Left lung (tissue), 10 donors: ENCODE results near the gene DPCD. TPM values are rescaled to one million over a fixed set of nuclear protein-coding genes. Genes with fewer than 3 reads are reported as not detected.

Experiments
- ATAC-seq: fragments of 200-7000 bp; cut with Tn5 transposase; one replicate; pipeline ENCODE4 v1.9.1; 2020; ENCODE audit warnings: moderate library complexity
- DNase-seq, 4 donors: peaks; one replicate each; pipeline ENCODE4 v3.0.0-alpha.2; 2013 to 2020
- H3K27ac ChIP-seq, 2 donors: fragments of 200-600 bp; sonication (generic) in 1 of 2; one replicate each; pipeline versions ENCODE4 v1.5.0 to v1.8.0; 2020 to 2021
- H3K27me3 ChIP-seq, 2 donors: fragments of 200-600 bp; sonication (generic) in 1 of 2; one replicate each; pipeline versions ENCODE4 v1.5.0 to v1.8.0; 2020 to 2021
- H3K36me3 ChIP-seq, 2 donors: fragments of 200-600 bp; sonication (generic) in 1 of 2; one replicate each; pipeline versions ENCODE4 v1.5.0 to v1.8.0; 2020 to 2021
- H3K4me1 ChIP-seq, 2 donors: fragments of 200-600 bp; one replicate each; pipeline ENCODE4 v1.8.0; 2021
- H3K4me3 ChIP-seq, 2 donors: fragments of 200-600 bp; sonication (generic) in 1 of 2; one replicate each; pipeline versions ENCODE4 v1.5.0 to v1.8.0; 2020 to 2021; ENCODE audit warnings: mild to moderate bottlenecking in 1 of 2
- H3K9me3 ChIP-seq, 2 donors: fragments of 200-600 bp; sonication (generic) in 1 of 2; one replicate each; pipeline versions ENCODE4 v1.5.0 to v1.8.0; 2020 to 2021
- CTCF ChIP-seq, 2 donors: fragments of 200-600 bp; sonication (generic) in 1 of 2; IDR thresholded peaks; one replicate each; pipeline versions ENCODE4 v1.5.0 to v1.8.0; 2021; ENCODE audit warnings: antibody characterized with exemption in 2 of 2
- intact Hi-C, 2 donors: fragments of 100-400 bp; cut with DNase I; formaldehyde crosslinking; loops; one replicate each; pipeline versions ENCODE4 v1.11.2 to v1.14.2; 2022
- polyA plus RNA-seq, 6 donors: library from polyadenylated mRNA; unstranded; fragments of 120-200 nt; gene quantifications; one replicate each; pipeline ENCODE4 v1.2.1, GENCODE V29; 2013; ENCODE audit not compliant: insufficient read length in 6 of 6
- total RNA-seq, 2 donors: library from RNA; stranded (reverse); fragmentation: NEBNext Ultra II Directional; extraction: Animal tissue kit (Norgen Biotek cat#: 25700); gene quantifications; one replicate each; pipeline ENCODE4 v1.2.1, GENCODE V29; 2021
- donor health status: DM: no; HTN: yes; CAD: no.
- donor health status: DM: no; HTN: no; CAD: no.

Gene DPCD
- total and polyA plus RNA-seq, 8 donors: 13.5 to 36.1 (median 31.7) TPM

DNA sequence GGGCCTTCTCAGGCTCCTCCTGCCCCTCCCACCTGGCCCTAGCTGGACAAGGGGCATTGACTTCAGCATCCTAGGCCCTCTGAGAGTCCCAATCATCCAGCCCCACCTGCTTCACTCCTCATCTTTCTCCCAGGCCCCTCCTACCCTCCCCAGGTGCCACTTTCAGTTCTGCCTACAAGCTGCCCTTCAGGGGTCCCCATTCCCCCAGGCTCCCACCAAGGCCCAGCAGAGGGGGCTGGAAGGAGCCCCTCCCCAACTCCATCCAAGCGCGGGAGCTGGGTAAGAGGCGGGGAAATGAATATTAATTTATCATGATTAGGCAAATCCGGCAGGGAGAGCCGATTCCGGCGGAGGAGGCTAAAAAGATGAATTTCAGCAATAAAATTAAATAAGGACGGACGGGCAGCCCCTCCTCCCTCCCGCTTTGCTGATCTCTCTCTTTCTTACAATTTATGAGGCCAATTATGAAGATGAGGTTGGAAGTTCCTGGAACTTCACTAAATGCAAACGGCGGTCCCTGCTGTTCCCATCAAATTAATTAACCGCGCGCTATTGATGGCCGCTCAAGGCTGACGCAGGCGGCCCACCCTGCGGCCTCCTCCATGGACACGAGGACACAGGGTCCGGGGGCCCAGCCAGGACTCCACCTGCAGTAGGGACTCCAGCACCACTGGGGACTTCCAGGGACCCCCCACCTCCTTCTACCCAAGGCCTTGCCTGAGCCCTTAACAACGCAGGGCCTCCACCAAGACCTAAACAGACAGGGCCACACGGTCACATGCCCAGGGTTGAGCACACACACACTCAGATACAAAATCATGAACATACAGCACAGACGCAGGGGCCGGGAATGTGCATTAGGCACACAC, 14.0 kb upstream of the DPCD start:
- intact Hi-C loops: no loop called here
- H3K4me1 ChIP-seq: peaks cover 13 to 19% of the 10 kb centered on the region in 2 donors
- no peak overlapping the region for H3K27ac ChIP-seq
- peaks cover 0 to 7% of the 10 kb centered on the region in 2 donors for H3K9me3 ChIP-seq
- no peak for TF ChIP-seq CTCF (IDR thresholded peaks at IDR 0.05)
- no peak for ATAC-seq
- H3K4me3 ChIP-seq: no peak overlapping the region
- H3K36me3 ChIP-seq: peaks cover 0 to 18% of the 10 kb centered on the region in 2 donors
- no peak for DNase-seq
- H3K27me3 ChIP-seq: peaks cover 9 to 19% of the 10 kb centered on the region in 2 donors

DNA sequence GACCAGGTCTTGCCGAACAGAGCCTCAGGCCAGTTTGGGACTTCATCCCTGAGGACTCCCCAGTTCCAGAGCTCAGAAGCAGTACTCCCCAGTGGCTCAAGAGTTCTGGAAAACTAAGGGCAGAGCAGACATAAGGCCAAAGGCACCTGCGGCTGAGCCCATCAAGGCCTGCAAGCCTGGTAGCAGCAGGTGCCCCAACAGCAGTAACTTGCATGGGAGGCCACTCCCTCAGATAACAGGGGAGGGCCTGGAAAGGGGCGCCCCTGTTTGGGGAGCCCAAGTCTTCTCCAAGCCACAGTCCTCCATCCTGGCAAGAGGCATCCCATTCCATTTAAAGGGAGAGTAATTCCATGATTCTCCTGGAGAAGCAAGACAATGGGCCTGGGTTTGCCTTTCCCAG, 13.0 kb upstream of the DPCD start:
- intact Hi-C loops: no loop called here
- no peak overlapping the region for H3K4me3 ChIP-seq
- TF ChIP-seq CTCF (IDR thresholded peaks at IDR 0.05): no peak
- peaks cover 0 to 7% of the 10 kb centered on the region in 2 donors for H3K9me3 ChIP-seq
- H3K27me3 ChIP-seq: peaks cover 0 to 9% of the 10 kb centered on the region in 2 donors
- H3K27ac ChIP-seq: no peak overlapping the region
- peaks cover 0 to 27% of the 10 kb centered on the region in 2 donors for H3K36me3 ChIP-seq
- peaks cover 7 to 11% of the 10 kb centered on the region in 2 donors for H3K4me1 ChIP-seq
- DNase-seq (no peak), ATAC-seq (no peak)

DNA sequence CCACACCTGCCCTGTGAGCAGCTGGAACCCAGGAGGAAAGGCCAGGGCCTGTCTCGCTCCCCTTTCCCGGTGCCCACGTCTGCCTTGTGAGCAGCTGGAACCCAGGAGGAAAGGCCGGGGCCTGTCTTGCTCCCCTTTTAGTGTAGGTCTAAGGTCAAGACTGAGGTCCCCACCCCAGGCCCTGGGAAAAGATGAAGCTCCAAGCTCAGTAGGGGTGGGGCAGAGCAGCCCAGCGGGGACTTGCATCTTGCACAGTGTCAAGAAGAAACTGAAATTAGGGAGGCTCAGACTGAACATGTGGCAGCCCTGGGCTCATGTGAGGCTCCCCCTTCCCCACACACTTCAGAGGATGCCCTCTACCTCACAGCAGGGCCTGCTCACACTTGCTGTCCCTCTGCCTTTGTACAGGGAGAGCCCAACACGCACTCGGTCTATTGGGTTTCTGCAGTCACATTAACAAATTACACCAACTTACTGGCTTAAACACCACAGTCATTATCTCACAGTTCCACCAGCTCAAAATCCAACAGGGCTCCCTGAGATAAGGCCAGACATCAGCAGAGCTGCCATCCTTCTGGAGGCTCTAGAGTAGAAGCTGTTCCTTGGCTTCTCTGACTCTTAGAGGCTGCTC, 12.4 kb upstream of the DPCD start:
- no peak for ATAC-seq
- H3K27ac ChIP-seq: no peak overlapping the region
- peaks cover 3 to 5% of the 10 kb centered on the region in 2 donors for H3K4me1 ChIP-seq
- H3K27me3 ChIP-seq: peaks cover 0 to 5% of the 10 kb centered on the region in 2 donors
- intact Hi-C loops: no loop called here
- no peak for DNase-seq
- H3K36me3 ChIP-seq: peaks cover 0 to 32% of the 10 kb centered on the region in 2 donors
- H3K9me3 ChIP-seq: peaks cover 0 to 7% of the 10 kb centered on the region in 2 donors
- H3K4me3 ChIP-seq: no peak overlapping the region
- TF ChIP-seq CTCF (IDR thresholded peaks at IDR 0.05): no peak

- ATAC-seq (no peak), DNase-seq (no peak)
- Histone ChIP-seq H3K27ac (no peak overlapping the region), H3K4me1 (no peaks in the 10 kb centered on the region), H3K36me3 (peaks cover 0 to 37% of the 10 kb centered on the region in 2 donors), H3K4me3 (no peak overlapping the region), H3K9me3 (peaks cover 0 to 7% of the 10 kb centered on the region in 2 donors), H3K27me3 (no peaks in the 10 kb centered on the region)
- no peak for TF ChIP-seq CTCF (IDR thresholded peaks at IDR 0.05)
- intact Hi-C loops: no loop called here
Measured at GRCh38 chr10:101576211-101576863, 11.8 kb upstream of the DPCD start.
